ENCODE measurements around the gene PLEKHA4.
"Not testable (repeated sequence)": the region's sequence is repeated elsewhere in the genome, so short reads cannot be mapped to it uniquely, and the experiment has no call there.

Gene PLEKHA4

DNA sequence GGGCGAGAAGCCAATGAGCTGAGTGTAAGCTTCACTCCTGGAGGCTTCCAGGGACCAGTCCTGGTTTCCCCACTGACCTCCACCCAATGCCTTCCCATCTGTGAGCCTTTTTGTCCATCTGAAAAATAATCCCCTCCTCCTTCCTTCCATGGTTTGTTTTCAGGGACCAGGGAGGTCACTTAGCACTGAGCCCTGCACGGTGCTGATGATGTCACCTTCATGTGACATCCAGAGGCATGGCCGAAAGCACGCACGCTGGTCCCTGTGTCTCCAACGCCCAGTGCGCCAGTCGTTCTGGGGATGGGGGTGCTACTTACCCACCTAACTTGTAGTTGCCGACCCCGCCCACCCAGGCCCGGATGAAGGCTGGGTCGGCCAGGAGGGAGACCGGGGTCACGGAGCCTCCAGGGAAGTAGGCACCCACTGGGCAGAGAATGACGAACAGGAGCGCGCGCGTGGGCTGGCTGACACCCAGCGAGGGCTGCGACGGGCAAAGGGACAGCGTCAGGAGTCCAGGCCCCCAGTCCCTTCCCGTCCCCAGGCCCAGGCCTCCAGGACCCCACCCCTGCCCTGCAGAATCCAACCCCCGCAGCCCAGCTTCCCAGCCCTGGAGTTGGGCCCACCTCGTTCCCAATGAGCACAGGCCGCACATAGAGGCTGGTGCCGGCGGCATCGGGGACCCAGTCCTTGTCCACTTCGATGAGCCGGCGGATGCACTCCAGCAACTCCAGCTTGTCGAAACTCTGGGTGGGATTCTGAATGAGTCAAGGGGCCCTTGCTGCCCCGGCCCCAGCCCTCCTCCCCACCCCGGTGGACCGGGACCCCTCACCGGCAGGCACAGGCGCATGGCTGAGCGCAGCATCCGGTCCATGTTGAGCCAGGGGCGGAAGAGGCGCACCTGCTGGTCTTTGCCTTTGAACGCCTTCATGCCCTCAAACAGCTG, 68.8 kb downstream of the PLEKHA4 start:
- no peak for DNase-seq (ENCODE audit: low read depth in 3 of 3)

DNA sequence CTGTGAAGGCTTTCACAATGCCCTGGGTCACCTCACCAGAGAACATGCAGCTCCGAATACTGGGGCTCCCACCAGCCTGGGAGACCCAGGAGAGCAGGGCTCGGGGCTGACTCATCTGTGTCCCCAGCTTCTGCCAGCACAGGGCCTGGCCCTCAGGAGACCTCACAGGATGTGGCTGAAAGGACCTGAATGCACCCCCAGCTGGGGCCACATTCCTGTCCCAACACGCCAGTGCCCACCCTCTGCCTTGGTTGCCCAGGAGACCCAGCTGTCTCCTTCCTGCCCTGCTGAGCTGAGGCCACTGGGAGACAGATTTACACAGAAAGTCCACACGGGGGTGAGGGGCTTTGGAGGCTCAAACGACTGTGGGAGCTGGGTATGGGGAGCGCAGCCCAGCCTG, 69.5 kb downstream of the PLEKHA4 start:
- DNase-seq (ENCODE audit: low read depth in 3 of 3), result no peak

DNA sequence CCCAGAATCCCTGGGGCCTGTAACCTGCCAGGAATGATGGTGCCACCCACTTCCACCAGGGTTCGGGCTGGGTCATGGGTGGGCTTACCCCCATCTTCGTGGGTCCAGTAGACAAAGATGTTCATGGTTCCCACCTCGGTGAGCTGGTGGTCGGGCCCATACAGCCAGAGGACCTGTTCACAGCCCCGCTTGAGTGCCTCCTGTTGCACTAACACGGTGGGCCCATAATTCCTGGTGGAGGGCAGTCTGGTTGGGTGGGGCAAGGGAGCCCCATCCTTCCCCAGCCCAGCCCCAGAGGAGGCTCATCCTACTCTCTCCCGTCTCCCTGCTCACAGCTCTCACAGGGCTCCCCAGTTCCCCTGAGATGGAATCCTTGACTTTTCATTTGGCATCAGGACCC, 71.3 kb downstream of the PLEKHA4 start:
- no peak for DNase-seq (ENCODE audit: low read depth in 3 of 3)

DNA sequence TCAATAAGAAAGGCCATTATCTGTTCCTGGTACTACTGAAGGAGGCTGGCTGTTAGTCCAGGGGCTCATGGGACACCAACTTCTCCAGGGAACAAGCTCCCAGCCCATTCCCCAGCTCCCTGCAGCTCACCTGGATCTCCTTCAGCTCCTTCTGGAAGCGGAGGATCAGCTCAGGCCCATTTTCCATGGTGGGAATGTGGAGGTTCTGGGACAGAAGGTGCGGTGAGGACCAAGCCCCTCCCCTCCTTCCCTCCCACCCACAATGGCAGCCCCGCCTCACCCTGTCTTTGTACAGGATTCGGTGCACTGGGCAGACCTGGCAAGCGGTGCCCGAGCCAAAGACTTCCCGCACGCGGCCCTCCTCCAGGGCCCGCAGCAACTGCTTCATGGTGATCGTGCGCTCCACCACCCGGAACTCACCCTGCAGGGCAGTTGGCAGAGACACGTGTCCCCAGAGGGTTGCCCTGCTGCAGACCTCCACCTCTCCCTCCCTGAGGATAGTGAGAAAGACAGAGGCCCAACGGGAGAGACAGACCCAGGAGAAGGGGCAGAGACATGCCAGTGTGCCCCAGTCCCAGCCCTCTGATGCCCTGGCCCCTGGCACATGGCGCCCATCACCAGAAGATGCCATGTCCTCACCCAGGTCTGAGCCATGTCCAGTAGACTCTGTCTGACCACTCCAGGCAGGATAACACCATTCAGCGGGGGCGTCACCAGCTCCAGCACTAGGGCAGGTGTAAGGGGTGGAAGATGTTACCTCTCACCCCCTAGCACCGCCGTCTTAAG, 71.9 kb downstream of the PLEKHA4 start:
- no peak for DNase-seq (ENCODE audit: low read depth in 3 of 3)

DNA sequence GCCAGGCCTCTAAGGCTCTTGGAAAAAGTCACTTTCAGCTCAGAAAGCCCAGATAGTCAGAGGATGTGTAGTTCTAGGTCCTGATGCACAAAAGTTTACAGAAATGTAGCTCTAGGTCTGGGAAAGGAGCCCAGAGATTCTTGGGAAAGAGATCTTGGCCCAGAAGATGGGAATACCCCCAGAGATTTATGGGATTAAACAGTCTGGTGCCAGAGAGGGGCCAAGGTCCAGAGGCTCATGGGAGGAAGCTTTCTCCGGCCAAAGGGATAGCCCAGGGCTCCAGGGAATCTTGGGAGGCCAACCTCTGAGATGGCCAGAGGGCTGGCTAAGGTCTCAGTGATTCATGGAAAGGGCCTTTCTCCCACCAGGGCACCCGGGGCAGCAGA, 72.7 kb downstream of the PLEKHA4 start:
- no peak for DNase-seq (ENCODE audit: low read depth in 3 of 3)

DNA sequence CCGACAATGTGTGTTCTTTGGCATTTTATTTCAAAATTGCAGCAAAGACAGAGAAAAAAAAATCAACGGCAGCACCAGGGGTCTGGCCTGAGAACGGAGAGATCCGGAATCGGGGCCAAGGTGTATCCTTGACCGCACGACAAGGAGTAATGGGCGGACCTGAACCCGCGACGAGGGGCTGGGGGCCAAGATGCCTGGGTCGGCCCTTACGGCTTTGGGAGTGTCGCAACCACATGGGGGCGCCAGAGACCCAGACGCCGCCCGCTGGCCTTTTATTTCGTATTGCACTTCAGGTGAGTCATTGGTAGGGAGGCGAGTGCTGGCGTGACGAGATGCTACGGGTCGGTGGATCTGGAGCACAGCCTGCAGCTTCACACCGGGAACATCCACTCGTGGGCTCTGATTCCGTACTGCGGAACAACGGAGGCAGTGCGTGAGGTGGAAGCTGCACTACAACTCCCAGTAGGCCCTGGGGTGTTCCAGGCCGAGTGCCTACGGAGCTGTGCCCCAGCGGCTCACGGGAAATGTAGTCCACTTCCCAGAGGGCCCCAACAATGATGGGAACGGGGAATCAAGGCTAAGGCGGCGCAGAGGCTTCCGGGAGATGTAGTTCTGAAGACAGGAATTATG, 73.2 kb downstream of the PLEKHA4 start:
- peak; percentile 69 to 71 (median 69) for DNase-seq (ENCODE audit: low read depth in 3 of 3)

DNA sequence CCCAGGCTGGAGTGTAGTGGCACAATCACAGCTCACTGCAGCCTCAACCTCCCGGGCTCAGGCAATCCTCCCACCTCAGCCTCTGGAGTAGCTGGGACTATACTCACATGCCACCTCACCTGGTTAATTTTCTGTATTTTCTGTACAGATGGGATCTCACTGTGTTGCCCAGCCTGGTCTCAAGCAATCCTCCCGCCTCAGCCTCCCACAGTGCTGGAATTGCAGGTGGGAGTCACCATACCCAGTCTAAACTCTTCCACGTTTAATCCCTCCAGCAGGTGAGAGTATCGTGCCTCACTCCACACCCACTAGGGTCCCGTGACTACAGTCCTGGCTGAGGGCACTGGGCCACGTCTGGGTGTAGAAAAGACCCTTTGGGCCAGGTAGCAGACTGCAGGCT, 74.1 kb downstream of the PLEKHA4 start:
- DNase-seq (ENCODE audit: low read depth in 3 of 3), result no peak

DNA sequence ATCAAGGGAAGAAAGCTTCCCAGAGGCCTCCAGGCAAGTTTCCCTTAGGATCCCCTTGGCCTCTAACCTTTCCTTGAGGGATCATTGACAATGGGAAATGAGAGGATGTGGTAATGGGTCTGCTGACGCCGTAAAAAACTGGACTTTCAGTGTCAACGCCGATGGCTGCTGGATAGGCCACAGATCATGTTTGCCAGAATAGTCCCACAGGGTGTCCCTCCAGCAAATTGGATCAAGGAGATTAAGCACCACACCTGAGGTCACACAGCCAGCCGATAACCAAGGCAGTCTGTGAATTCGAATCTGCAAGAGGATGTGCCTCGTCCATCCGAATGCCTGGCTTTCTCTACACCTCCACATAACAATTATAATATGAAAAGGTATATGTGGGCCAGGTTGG, 75.1 kb downstream of the PLEKHA4 start:
- no peak for DNase-seq (ENCODE audit: low read depth in 3 of 3)

DNA sequence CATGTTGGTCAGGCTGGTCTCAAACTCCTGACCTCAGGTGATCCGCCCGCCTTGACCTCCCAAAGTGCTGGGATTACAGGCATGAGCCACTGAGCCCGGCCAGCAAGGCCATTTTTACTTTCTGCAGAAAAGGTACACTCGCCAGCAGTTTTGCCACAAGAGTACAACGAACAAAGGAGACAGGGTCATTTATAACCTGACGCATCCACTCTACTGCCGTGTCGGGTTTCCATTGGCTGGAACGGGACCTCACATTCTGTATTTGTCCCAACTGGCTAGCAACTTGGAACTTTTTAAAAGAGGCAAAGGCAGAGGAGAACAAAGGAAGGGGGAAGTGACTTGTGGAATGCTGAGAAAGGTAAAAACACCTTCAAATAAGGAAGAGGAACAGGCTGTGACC, 81.1 kb downstream of the PLEKHA4 start:
- not testable (repeated sequence) for DNase-seq (ENCODE audit: low read depth in 3 of 3)

Measured in stimulated activated CD4-positive, alpha-beta T cell treated with anti-CD3 and anti-CD28 coated beads, TNF-alpha, amount 100 ng/mL, for 4 hours (primary cell).